IMR-90 (cell line): ENCODE results near the gene MKNK2.

Source experiments
- MAZ ChIP-seq: IDR thresholded peaks from 2 replicates; pipeline ENCODE4 v1.6.1; 2012; ENCODE audit warnings: low read depth, mild to moderate bottlenecking, low read length, improper control_type of control experiment, moderate library complexity, borderline replicate concordance
- POLR2A ChIP-seq: IDR thresholded peaks from 2 replicates; pipeline ENCODE4 v1.6.1; 2012; ENCODE audit warnings: mild to moderate bottlenecking, low read depth, low read length

DNA sequence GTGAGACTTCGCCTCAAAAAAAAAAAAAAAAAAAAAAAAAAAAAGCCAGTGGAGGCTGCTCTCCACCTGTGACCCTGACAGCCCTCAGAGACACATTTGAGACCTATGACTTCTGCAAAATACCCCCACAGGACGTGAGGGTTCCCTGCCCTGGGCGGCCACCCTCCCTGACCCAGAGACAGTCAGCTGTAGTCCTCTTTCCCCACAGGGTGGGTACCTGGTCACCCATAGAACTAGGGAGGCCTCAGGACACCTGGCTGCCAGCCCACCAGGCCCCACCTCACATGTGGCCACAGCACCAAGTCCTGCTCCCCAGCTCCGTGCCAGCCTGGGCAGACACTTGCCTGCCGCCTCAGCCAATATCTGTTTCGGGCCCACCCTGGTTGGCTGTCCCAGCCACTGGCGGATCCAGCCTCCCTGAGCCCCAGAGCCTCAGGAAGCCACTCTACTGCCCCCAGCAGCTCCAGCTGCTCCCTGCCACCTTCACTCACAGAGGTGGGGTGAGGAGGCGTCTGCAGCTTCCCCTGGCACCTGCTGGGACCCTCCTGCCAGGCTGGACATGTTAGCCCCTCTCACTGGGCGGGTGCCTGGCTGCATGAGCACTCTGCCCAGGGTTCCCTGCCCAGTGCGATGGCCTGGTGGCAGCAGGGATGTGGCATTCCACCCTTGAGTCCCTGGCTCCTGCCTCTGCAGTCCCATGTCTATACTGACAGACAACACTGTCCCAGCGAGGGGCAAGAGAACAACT lies 6.9 kb downstream of the MKNK2 start:
- TF ChIP-seq POLR2A (no peak), MAZ (no peak)
